Stimulated activated naive CD8-positive, alpha-beta T cell treated with anti-CD3 and anti-CD28 coated beads, Interleukin-15, Interleukin-2, amounts not matched to agents 100 ng/mL and 50 ng/mL, for 24 hours (primary cell): Measurements from ENCODE around the gene PARD3B.

Source experiments
- H3K27ac Mint-ChIP-seq: one replicate; pipeline ENCODE4 v1.8.0; 2021; ENCODE audit warnings: mild to moderate bottlenecking, mixed read lengths
- H3K27me3 Mint-ChIP-seq: one replicate; pipeline ENCODE4 v1.8.0; 2021; ENCODE audit warnings: mixed read lengths
- H3K36me3 Mint-ChIP-seq: one replicate; pipeline ENCODE4 v1.8.0; 2021; ENCODE audit warnings: low read depth, mixed read lengths
- H3K4me1 Mint-ChIP-seq: one replicate; pipeline ENCODE4 v1.8.0; 2021; ENCODE audit warnings: low read depth, mixed read lengths
- H3K4me3 Mint-ChIP-seq: one replicate; pipeline ENCODE4 v1.8.0; 2021; ENCODE audit warnings: mild to moderate bottlenecking, mixed read lengths
- H3K9me3 Mint-ChIP-seq: one replicate; pipeline ENCODE4 v1.8.0; 2021; ENCODE audit warnings: mixed read lengths

The PARD3B gene

GRCh38 chr2:205403244-205403825 is 858.1 kb downstream of the PARD3B start:
- Mint-ChIP-seq H3K36me3 (no peaks in the 10 kb centered on the region), H3K27ac (no peak overlapping the region), H3K9me3 (no peaks in the 10 kb centered on the region), H3K27me3 (no peaks in the 10 kb centered on the region), H3K4me3 (no peak overlapping the region), H3K4me1 (no peaks in the 10 kb centered on the region)

GRCh38 chr2:205405194-205405593 is 859.9 kb downstream of the PARD3B start:
- Mint-ChIP-seq H3K4me1 (no peaks in the 10 kb centered on the region), H3K27me3 (no peaks in the 10 kb centered on the region), H3K27ac (no peak overlapping the region), H3K9me3 (no peaks in the 10 kb centered on the region), H3K36me3 (no peaks in the 10 kb centered on the region), H3K4me3 (no peak overlapping the region)

- H3K36me3 Mint-ChIP-seq, result no peaks in the 10 kb centered on the region
- no peak overlapping the region for H3K27ac Mint-ChIP-seq
- H3K27me3 Mint-ChIP-seq, result no peaks in the 10 kb centered on the region
- H3K4me1 Mint-ChIP-seq, result no peaks in the 10 kb centered on the region
- no peak overlapping the region for H3K4me3 Mint-ChIP-seq
- no peaks in the 10 kb centered on the region for H3K9me3 Mint-ChIP-seq
These were observed 860.5 kb downstream of the PARD3B start for GRCh38 chr2:205405752-205406151.

DNA sequence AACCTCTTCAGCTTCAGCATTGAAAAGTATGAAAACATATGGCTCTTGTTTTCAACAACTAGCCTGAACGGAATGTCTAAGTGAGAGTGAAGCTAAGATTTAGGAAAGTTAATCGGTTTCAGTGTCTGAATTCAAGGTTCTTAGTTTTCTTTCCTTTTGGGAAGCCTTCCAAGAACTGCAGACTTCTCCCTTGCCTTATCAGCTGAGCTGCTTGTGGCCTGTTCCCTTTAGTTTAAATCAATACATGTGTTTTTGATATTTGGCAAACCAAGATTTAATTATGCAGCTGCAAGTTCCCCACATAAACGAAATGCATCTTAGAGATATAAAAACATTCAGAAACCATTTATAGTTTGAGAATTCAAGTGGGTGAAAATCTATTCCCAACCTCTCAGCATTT is 862.7 kb downstream of the PARD3B start:
- no peaks in the 10 kb centered on the region for H3K9me3 Mint-ChIP-seq
- no peaks in the 10 kb centered on the region for H3K27me3 Mint-ChIP-seq
- no peak overlapping the region for H3K27ac Mint-ChIP-seq
- no peak overlapping the region for H3K4me3 Mint-ChIP-seq
- H3K36me3 Mint-ChIP-seq, result no peaks in the 10 kb centered on the region
- H3K4me1 Mint-ChIP-seq, result no peaks in the 10 kb centered on the region

GRCh38 chr2:205408696-205409095 is 863.4 kb downstream of the PARD3B start:
- no peaks in the 10 kb centered on the region for H3K36me3 Mint-ChIP-seq
- H3K9me3 Mint-ChIP-seq, result no peaks in the 10 kb centered on the region
- H3K4me3 Mint-ChIP-seq, result no peak overlapping the region
- H3K27me3 Mint-ChIP-seq, result no peaks in the 10 kb centered on the region
- H3K27ac Mint-ChIP-seq, result no peak overlapping the region
- no peaks in the 10 kb centered on the region for H3K4me1 Mint-ChIP-seq

- no peaks in the 10 kb centered on the region for H3K36me3 Mint-ChIP-seq
- H3K27ac Mint-ChIP-seq, result no peak overlapping the region
These were observed 864.1 kb downstream of the PARD3B start for GRCh38 chr2:205409411-205409810.

GRCh38 chr2:205411558-205411957 is 866.3 kb downstream of the PARD3B start:
- Mint-ChIP-seq H3K4me3 (no peak overlapping the region), H3K36me3 (no peaks in the 10 kb centered on the region), H3K27ac (no peak overlapping the region), H3K4me1 (no peaks in the 10 kb centered on the region), H3K9me3 (no peaks in the 10 kb centered on the region), H3K27me3 (no peaks in the 10 kb centered on the region)

More at GRCh38 chr2:205409411-205409810, 864.1 kb downstream of the PARD3B start:
- Mint-ChIP-seq H3K27me3 (no peaks in the 10 kb centered on the region), H3K4me1 (no peaks in the 10 kb centered on the region), H3K9me3 (no peaks in the 10 kb centered on the region), H3K4me3 (no peak overlapping the region)

GRCh38 chr2:205424326-205424725 is 879.1 kb downstream of the PARD3B start:
- H3K27ac Mint-ChIP-seq, result no peak overlapping the region
- H3K4me1 Mint-ChIP-seq, result no peaks in the 10 kb centered on the region
- no peaks in the 10 kb centered on the region for H3K36me3 Mint-ChIP-seq
- H3K4me3 Mint-ChIP-seq, result no peak overlapping the region
- H3K9me3 Mint-ChIP-seq, result peaks cover 4% of the 10 kb centered on the region
- H3K27me3 Mint-ChIP-seq, result no peaks in the 10 kb centered on the region

GRCh38 chr2:205425102-205425501 is 879.8 kb downstream of the PARD3B start:
- H3K4me1 Mint-ChIP-seq, result no peaks in the 10 kb centered on the region
- H3K36me3 Mint-ChIP-seq, result no peaks in the 10 kb centered on the region
- H3K27me3 Mint-ChIP-seq, result no peaks in the 10 kb centered on the region
- peaks cover 4% of the 10 kb centered on the region for H3K9me3 Mint-ChIP-seq
- H3K27ac Mint-ChIP-seq, result no peak overlapping the region
- no peak overlapping the region for H3K4me3 Mint-ChIP-seq

GRCh38 chr2:205427112-205427511 is 881.8 kb downstream of the PARD3B start:
- Mint-ChIP-seq H3K4me3 (no peak overlapping the region), H3K27ac (no peak overlapping the region), H3K36me3 (no peaks in the 10 kb centered on the region), H3K27me3 (no peaks in the 10 kb centered on the region), H3K9me3 (no peaks in the 10 kb centered on the region), H3K4me1 (no peaks in the 10 kb centered on the region)

GRCh38 chr2:205428811-205429210 is 883.5 kb downstream of the PARD3B start:
- Mint-ChIP-seq H3K27ac (no peak overlapping the region), H3K27me3 (no peaks in the 10 kb centered on the region), H3K4me3 (no peak overlapping the region), H3K4me1 (no peaks in the 10 kb centered on the region), H3K9me3 (no peaks in the 10 kb centered on the region), H3K36me3 (no peaks in the 10 kb centered on the region)

- H3K27me3 Mint-ChIP-seq, result no peaks in the 10 kb centered on the region
- H3K4me3 Mint-ChIP-seq, result no peak overlapping the region
- no peaks in the 10 kb centered on the region for H3K36me3 Mint-ChIP-seq
- H3K4me1 Mint-ChIP-seq, result no peaks in the 10 kb centered on the region
- no peaks in the 10 kb centered on the region for H3K9me3 Mint-ChIP-seq
- no peak overlapping the region for H3K27ac Mint-ChIP-seq
These were observed 890.7 kb downstream of the PARD3B start for GRCh38 chr2:205435970-205436369.

DNA sequence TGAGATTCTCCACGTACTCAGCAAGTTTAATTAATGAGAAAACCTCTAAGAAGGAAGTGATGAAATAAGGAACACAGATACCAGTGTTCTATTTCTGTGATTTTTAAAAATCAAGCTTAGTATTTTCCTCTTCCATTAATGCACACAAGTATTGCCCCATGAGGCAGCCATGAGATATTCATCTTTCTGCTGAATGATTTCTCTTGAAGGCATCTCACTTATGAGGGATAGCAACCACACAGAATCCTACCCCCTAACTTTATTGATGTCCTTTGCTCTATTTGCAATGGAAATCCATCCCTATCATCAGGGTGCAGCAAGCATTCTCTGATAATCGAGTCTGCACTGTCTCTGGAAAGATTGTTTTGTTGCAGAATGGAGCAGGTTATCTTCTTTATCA is 893.0 kb downstream of the PARD3B start:
- Mint-ChIP-seq H3K36me3 (no peaks in the 10 kb centered on the region), H3K4me1 (no peaks in the 10 kb centered on the region), H3K9me3 (peaks cover 4% of the 10 kb centered on the region), H3K4me3 (no peak overlapping the region), H3K27me3 (no peaks in the 10 kb centered on the region), H3K27ac (no peak overlapping the region)

GRCh38 chr2:205439621-205440020 is 894.3 kb downstream of the PARD3B start:
- Mint-ChIP-seq H3K9me3 (peaks cover 4% of the 10 kb centered on the region), H3K27me3 (no peaks in the 10 kb centered on the region), H3K4me3 (no peak overlapping the region), H3K36me3 (no peaks in the 10 kb centered on the region), H3K27ac (no peak overlapping the region), H3K4me1 (no peaks in the 10 kb centered on the region)

GRCh38 chr2:205441524-205441923 is 896.2 kb downstream of the PARD3B start:
- no peaks in the 10 kb centered on the region for H3K36me3 Mint-ChIP-seq

GRCh38 chr2:205448189-205448588 is 902.9 kb downstream of the PARD3B start:
- no peak overlapping the region for H3K4me3 Mint-ChIP-seq
- no peak overlapping the region for H3K27ac Mint-ChIP-seq
- no peaks in the 10 kb centered on the region for H3K4me1 Mint-ChIP-seq
- peaks cover under 1% of the 10 kb centered on the region for H3K9me3 Mint-ChIP-seq
- H3K36me3 Mint-ChIP-seq, result no peaks in the 10 kb centered on the region
- H3K27me3 Mint-ChIP-seq, result no peaks in the 10 kb centered on the region

More at GRCh38 chr2:205441524-205441923, 896.2 kb downstream of the PARD3B start:
- Mint-ChIP-seq H3K27ac (no peak overlapping the region), H3K4me1 (no peaks in the 10 kb centered on the region), H3K4me3 (no peak overlapping the region), H3K9me3 (peaks cover 4% of the 10 kb centered on the region), H3K27me3 (no peaks in the 10 kb centered on the region)
